Amniotic stem cell (primary cell): ENCODE measurements around the gene SCN11A.

Experiments
- DNase-seq: peaks from one replicate; lab custom pipeline; 2025; lab: John Stamatoyannopoulos, UW

Gene SCN11A

DNA sequence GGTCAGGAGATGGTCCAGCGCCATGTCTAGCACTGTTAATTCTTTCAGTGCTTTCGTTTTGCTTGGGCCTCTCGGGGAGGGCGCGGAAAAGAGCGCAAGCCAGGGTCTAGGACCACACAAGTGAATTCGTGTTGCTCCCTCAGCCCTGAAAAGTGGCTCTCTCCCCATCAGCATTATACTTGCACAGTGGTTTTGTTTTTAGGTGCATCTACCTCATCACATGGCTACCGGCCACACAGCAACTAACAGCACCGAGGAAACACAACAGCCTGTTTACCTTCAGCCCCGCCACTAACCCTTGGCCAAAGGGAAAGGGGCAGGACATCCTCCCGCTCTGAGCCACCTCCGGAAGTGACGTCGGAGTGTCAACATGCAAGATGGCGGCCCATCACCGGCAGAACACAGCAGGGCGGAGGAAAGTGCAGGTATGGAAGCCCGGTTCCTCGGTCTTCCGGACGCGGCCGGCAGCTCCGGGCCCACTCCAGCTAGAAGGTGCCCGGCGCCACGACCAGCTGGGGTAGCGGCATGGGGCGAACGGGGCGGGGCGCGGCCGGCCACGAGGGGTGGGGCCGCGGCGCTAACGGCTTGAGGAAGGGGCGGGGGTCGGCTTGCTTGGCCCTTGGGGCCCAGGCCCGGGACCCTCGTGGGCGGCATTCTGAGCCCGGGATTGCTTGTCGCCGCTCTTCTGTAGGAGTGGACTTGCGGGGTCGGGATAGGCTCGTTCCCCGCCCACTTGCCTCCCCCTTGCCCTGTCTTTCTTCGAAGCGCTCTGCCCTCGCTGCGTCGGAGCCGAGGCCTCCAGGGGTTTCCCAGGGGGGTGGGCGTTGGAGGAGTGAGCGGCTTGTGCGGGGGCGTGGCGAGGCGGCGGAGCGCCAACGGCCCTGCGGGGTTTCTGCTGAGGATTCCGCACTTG lies at the start of gene SCN11A, which contains the start of gene WDR48:
SCN11A (minus strand) TSS at position 296 of the 913 bp plus-strand sequence. CDS start 101,582 bp downstream, outside the sequence.
WDR48 (plus strand) TSS at position 368 of the 913 bp plus-strand sequence; CDS start at position 378, 10 bp downstream.
- DNase-seq: peak; percentile 85

- DNase-seq: no peak
Measured at GRCh38 chr3:39101022-39101689, 49.4 kb upstream of the SCN11A start.

- no peak for DNase-seq
Measured at GRCh38 chr3:39100500-39100886, 48.7 kb upstream of the SCN11A start.

- no peak for DNase-seq
Measured at GRCh38 chr3:39099738-39100499, 48.2 kb upstream of the SCN11A start.

GRCh38 chr3:39099242-39099641 lies 47.5 kb upstream of the SCN11A start:
- DNase-seq: no peak

- no peak for DNase-seq
Measured at GRCh38 chr3:39098473-39099000, 46.8 kb upstream of the SCN11A start.

DNA sequence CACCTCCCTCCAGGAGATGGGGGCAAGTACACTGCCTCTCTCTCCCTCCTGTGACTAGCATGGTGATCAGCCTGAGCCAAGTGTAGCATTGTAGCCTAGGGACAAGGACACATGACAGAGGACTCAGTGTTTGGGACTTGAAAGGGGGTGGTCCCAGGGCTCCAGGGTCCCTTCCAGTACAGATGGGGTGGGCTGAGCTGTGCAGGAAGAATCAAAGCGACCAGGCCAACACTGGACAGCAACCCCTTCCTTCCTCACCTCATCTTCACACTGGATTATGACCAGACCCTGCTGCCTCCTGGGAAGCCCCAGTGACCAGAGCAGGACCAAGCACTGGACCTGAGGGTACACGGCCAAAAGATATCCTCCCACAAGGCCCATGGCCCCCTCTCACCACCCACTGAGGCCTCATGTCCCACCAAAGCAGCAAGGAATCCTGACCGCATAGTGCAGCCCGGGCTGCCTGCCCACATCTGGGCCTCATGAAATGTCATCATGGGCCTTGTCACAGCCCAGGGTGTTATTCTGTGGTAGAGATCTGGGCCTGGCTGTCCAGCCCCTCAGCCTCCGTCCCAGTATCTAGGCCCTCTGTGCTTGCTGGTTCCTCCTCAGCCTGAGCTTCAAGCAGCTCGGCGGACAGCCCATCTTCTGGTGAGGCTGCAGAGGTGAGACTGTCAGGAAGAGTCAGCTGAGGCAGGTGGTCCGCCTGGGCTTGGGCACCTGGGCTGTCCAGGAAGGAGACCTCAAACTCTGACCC lies 46.1 kb upstream of the SCN11A start:
- DNase-seq: no peak

- DNase-seq: no peak
Measured at GRCh38 chr3:39096775-39097174, 45.0 kb upstream of the SCN11A start.

- no peak for DNase-seq
Measured at GRCh38 chr3:39095778-39096177, 44.0 kb upstream of the SCN11A start.

- DNase-seq: no peak
Measured at GRCh38 chr3:39094851-39095677, 43.3 kb upstream of the SCN11A start.

DNA sequence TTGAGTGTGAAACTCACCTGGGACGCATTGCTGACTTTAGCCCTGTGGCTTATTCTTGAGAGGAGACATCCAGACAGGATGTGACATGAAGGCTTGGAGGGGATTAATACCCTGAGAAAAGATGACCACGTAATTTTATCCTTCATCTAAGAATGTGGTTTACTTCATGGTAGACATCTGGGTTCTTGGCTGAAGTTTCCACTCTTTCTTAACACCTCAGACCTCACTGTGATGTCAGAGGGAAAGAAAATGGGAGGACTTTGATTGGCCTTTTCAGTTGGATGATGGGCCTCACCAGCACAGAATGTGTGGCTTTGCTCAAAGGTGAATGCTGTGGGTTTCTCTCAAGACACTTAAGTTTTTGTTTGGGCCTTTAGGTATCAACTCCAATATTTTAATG lies 39.2 kb upstream of the SCN11A start:
- DNase-seq: no peak

DNA sequence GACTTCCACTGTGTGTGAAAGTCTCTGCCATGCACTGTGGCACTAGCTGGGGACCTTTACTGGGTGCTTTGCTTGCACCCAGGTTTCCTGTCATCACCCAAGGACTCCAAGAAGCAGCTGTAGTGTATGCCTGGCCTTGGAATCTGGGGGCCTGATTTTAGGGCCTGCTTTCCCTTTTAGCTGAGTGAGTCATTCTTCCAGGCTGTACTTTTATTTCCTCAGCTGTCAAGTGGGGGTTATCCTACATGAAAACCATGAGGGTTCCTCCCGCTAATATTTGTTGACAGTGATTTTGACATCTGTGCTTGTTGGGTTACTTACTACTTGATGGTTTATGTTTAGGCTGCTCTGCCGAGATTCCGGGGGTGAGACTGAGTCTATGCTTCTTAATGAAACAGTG lies 37.1 kb upstream of the SCN11A start:
- no peak for DNase-seq

- no peak for DNase-seq
Measured at GRCh38 chr3:39088456-39088855, 36.7 kb upstream of the SCN11A start.

- DNase-seq: no peak
Measured at GRCh38 chr3:39086144-39086543, 34.4 kb upstream of the SCN11A start.

DNA sequence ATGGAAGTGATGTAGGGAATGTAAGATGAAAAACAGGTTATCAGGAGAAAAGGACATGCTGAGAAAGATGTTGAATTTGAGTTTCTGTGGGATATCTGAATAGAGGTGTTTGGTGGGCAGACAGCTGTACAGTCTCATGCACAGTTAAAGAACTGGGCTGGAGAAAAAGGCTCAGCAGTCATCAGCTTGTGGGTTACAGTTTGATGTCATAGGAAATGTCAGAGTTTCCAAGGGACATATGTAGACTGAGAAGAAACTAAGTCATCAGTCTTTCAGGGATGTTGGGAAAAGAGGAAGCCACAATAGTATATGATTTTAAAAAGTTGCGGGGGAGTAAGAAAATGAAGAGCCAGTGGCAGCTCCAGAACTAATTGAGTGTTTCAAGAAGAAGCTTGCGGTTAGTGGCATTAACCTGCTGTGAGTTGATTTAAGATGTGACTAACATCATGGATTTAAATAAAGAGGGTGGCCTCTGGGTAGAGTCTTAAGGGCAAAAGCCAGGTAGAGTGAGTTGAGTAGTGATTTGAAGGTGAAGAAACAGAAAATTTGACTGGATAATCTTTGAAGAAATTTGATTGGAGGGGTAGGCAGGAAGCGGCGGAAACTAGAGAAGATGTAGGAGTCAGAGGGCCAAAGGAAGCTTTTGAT lies 31.0 kb upstream of the SCN11A start:
- no peak for DNase-seq

DNA sequence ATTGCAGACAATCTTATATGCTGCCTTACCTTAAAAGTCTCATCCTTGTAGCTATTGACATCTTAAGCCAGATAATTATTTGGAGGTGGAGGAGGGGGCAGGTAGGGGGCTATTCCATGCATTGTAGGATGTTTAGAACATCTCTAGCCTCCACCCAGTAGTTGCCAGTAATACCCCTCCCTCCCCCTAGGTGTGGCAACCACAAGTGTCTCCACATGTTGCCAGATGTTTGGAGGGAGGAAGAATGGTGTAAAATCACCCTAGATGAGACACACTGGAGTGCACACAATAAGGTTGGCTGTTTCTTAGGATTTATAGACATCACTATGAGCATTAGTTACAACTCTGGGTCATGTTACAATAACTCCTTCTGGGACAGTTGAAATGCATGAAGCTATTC lies 28.3 kb upstream of the SCN11A start:
- no peak for DNase-seq

- no peak for DNase-seq
Measured at GRCh38 chr3:39079530-39079929, 27.8 kb upstream of the SCN11A start.

GRCh38 chr3:39075910-39076309 lies 24.2 kb upstream of the SCN11A start:
- DNase-seq: no peak

DNA sequence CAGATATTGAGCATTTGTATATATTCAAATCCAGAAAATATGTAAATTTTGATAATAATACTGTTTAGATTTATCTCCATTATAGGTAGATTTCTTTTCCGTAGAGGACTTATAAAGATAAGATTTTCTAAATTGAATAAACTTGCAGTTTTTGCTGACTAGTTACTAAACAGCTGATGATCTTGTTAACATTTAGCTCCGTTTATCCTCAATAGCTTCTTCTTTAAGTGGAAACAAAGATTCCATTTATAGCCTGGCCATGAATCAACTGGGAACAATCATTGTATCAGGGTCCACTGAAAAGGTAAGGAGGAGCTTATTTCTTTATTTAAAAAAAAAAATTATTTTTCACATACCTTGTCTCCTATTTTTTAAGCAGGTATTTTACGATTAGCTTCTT lies 16.8 kb upstream of the SCN11A start:
- no peak for DNase-seq

DNA sequence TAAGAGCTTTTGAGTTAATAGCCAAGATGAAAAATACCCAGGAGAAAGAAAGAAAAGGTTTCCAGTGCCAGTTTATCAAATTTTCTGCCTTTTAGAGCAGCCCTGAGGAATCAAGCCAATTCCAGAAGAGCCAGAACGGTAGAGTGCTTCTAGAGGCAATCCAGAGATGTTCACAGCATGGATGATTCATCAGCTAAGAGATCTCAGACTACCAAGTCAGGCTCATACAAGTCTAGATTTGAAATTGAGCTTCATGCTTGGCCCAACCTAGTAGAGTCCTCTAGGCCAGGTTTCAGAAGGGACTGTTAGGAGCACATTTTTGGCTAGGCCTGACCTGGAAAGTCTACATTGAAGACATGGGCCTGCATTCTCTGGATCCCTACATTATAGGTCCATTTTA lies 15.5 kb upstream of the SCN11A start:
- no peak for DNase-seq
